Activated T-cell treated with anti-CD3 and anti-CD28 coated beads for 1 hour (primary cell): Measurements from ENCODE around the gene HDAC9.

Experiments used
- DNase-seq: peaks from one replicate; pipeline ENCODE4 v3.0.0-alpha.2; 2020; ENCODE audit warnings: low read depth

The HDAC9 gene

DNA sequence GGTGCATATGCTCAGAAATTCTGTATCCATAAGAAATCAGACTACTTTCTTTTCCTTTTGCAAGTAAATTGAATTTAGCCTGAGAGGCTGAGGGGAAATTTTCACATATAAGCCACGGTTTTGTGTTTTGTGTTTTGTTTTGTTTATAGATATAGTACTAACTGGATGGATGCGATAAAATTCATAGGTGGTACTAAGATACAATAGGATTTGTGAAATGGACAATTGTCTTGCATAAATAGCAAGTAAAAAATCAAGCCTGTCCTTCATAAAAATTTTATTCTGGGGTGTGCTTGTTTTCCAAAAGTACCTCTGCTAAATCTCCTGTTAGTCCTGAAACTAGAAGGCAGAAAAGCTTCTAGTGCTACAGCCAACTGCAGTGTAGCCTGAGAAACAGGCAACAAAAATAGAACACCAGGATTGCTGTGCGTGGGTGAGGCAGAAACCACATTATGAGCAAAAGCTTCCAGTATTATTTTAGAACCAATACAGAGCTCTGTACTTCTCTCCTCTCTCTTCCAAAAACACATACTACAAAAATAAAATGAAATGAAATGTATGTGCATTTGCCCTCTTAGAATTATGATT, 634 bp upstream of the HDAC9 start:
- DNase-seq, result no peak

DNA sequence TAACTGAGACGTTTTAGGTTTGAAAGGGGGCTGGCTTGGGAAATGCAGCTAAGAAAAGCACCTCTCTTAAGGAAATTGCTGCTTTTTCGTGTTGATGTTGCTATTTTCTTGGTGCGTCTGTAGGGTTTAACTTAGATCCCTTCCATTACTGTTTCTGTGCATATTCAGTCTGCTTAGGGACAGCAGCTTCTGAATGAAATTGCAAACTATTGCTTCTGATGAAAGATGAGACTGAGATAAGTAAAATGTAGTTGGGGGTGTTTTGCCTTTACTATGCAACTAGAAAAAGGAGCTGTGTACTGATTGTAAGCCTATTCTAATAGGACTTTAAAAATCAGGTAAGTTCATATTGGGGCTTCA, 772 bp downstream of the HDAC9 start:
- no peak for DNase-seq

DNA sequence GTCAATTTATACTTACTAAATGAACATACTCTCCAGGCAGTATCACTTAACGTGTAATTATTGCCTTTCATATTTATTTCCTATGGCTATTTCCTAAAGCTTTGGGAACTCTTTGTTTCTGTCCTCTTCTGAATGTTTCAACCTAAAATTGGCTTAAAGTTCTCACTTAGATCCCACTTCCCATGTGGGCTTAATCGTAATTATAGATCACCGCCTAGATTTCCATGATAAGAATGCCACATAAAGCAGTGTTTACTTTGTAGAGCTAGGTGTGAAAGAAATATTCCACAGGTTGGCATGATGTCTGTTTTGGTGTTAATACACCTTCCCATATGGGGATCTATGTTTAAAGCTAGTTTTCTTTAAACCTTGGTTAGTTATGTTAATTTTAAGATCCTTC, 1.5 kb downstream of the HDAC9 start:
- DNase-seq, result no peak

DNA sequence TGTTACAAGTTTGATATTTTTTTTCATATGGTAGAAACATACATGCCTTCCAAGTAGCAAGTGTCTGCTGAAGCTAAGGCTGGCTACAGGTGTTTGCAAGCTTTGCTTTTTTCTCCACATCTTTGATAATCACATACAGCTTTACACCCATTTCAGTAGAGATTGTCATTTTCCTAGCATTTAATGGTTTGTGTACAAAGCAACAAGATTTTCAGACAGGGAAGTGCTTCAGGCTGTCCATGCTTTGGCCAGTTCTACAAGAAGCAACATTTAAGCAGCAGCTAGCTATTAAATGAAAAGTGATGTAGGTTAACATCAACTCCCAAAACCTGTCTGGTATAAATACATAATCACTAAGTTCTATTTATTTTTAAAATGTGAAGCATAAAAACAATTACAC, 2.3 kb downstream of the HDAC9 start:
- DNase-seq, result no peak

DNA sequence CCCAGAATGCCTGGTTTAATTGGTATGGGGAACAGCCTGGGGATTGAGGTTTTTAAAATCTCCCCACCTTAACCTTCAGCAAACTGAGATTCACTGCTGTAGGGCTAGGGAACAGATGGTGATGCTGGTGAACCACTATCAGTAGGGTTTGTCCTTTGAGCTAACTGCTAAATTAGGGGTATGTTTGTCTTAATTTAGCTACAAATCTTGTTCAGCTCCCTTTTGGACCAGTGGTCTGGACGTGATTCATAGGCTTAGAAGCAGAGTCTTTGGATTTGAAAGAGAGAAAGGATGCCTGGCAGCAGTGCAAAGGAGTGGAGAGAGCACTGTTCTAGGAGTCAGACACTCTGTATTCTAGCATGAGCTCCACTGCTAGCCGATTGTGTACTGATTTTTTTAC, 2.8 kb downstream of the HDAC9 start:
- no peak for DNase-seq

DNA sequence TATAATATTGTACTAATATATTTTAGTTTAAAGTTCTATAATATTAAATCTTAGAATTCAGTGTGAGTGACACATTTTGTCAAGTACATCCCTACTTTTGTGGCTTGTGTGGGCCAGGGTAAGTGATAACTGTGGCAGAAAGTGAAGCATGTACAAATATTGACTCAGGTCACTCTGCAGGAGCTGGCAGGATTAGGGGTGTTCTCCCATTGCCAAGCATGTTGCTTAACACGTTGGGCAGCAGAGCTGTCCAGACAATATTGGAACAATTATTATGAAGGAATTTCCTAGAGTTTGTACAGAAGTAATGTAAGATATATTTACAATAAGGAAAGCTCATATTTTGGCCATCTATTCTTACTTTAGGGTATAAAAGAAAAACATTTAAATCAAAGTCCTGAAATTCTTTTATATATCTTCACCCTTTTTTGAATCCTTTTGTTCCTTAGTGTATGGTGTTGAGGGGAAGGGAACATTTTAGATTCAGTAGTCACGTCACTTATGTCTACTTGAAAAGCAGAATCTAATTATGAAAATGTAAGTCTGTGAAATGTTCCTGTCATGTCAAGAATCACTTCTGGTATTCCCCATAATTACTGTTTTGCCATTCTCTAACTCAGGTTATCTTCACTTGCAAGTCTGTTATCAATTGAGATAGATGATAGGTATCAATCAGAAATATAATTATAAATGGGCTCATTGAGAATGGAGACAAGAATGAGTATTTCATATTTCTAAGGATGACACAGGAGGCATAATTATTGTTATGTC, 4.0 kb downstream of the HDAC9 start:
- no peak for DNase-seq

DNA sequence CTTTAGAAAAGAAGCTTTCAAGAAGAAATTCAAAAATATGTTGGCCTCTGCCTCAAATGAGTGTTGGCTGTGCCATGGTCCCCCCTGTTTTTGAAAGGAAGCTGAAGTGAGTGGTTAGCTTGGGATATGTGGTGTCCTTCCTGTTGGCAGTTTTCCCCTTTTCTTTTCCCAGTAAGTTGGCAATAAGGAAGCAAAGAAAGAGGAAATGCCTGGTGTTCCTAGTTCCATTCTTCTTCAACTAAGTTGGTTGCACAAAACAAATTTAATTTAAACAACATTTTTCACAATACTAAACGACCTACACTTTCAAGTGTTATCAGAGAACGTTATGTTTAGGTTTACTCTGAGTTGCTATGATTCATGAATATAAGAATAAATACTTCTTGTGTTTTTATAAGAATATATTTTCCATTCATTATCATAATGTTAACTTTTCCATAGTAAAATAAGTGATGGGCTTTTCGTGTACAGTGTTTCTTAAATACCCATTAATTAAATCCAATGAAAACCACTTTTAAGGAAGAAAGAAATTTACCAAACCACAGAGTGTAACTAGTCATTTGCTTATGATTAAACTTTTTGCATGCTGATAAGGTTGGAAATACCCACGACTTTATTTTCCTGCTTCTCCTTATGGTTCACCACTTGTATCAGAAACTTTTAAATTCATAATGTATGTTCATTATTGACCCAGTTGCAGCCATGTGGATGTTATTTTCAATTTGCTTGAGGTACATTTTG, 7.7 kb downstream of the HDAC9 start:
- no peak for DNase-seq

DNA sequence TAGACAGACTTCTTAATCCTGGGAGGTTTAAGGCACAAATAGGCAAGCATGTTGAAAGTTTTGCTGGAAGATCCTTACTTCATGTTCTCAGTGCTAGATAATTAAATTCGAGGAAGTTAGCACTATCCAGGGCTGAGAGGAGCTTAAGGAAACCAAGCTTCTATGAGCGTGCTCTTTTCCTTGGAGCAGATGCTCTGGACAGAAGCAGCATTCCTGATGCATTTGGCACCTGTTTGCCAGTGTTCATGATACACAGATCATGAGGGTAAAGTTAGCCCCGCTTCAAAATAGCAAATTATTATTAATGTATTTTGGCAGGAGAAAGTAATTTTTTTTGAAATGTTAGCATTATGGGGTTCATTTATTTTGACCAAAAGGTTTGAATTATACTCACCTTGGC, 9.4 kb downstream of the HDAC9 start:
- DNase-seq, result no peak

DNA sequence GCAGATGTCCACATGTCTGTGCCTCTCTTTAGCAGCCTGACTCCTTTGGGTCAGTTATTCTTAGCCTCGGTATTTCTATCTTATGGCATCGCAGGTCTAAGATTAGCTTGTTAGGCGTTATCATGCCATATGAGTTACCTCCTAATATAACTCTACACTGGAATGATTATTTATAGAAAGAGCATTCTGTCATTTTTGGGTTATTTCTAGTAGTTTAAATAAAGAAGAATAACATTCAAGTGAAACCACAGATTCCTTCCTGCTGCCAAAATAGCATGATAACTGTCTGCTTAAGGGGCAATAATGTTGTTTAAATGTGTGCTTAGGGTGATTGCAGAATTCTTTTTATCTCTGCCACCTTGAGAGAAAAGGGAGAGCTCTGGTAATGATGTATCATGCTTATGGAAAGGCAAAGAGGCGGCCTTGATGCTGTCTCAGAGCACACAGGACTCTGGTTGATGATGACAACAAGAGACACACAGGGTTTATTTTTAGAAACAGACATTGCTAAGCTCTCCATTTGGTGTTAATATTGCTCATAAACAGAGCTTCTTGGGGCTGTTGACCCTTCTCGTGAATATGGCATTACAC, 10.4 kb downstream of the HDAC9 start:
- no peak for DNase-seq

DNA sequence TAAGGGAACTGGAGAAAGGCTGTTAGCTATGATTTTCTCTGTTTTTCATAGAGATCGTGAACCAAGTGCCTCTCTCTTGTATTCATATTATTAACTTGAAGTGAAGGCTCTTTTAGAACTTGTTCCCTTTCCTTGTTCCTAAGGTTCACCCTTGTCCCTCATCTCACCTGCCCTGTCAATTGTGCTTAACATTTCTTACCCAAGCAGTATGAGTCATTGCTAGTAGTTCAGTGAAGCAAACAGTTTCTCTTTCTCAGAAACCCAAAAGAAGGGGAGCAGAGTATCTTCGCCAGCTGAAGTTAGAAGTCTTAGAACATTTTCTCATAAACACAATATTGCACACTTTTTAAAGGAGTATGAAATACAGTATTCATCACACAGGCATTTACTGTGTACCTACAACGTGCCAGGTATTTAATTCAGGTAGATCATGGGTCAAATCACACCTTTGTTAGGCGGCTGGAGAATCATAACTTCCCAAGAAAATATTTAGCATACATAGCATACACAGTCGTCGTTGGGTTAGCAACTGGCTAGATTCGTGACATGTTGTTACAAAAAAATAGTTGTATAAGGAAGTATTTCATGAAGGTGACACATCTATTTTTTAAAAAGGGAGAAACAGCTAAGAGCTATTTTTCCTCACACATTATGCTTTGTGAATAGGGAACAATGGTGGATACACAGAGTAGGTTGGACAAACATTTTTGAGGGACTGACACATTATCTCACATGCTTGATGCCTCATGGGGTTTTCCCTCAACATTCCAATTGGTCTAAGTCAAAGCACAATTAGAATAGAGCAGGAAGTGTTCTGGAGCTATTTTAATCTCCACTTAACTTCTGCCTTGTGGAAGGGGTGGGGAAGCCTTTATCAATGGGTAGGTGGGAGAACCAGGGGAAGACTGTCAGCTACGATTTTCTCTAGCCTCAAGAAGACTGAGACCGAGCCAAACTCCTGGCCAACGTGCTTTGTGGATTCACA, 13.2 kb downstream of the HDAC9 start:
- no peak for DNase-seq

DNA sequence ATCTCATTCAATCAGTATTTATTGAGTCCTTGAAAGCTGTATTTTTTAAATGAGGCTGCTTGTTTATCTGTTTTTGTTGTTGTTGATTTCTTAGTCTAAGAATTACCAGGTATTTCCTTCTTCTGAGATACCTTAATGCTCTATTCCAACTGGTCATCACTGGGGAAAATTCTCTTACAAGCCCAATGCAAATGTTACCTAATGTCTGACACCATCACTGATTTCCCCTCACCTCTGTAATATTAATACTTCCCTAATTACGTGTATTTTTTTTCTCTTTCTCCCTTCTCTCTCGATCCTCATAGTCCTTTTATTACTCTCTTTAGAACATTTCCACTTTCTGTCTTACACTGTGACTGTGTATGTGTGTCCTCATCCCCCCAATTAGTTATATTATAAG, 13.9 kb downstream of the HDAC9 start:
- no peak for DNase-seq

DNA sequence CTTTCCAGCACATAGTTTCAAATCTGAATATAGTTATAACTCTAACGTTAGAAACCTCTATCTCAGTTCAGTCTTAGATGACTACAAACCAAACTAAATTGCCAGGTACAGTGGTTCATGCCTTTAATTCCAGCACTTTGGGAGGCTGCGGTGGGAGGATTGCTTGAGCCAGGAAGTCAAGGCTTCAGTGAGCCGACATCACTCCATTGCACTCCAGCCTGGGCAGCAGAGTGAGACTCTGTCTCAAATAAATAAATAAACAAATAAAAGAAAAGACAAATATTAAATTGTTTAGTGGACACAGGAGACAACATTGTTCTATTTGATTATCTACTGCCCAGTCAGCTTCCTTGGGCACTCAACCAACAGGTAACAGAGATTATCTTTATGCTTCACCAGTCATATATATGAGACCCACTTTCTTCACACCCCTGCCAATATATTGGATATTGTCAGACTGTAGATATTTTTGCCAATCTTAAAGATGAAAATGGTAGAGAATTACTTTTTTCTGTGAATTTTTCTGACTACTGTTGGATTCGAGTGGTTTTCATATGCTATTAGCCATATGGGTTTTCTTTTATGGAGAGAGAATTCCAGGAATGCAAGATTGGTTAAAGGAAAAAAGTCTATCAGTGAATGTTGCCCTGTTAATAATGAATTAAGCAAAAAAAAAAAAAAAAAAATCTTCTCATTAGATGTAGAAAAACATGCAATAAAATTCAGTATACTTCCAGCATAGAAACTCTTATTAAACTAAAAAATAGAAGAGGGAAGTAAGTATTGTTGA, 16.0 kb downstream of the HDAC9 start:
- DNase-seq, result no peak

DNA sequence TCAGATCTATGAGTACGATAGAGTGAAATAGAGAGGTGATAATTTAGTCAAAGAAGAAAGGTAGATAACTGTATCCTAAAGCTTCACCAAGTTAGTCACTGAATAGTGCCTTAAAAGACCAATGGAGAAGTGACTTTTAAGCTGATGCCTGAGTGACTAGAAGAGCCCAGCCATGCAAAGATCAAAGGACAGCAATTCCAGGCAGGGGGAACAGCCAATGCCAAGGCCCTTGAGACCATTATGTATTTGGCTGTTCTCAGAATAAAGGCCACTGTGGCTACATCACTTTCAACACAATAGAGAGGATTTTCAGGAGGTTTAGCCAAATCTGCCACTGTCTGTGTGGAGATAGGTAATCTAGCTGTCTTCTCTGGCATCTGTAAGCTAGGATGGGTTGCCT, 17.8 kb downstream of the HDAC9 start:
- no peak for DNase-seq

DNA sequence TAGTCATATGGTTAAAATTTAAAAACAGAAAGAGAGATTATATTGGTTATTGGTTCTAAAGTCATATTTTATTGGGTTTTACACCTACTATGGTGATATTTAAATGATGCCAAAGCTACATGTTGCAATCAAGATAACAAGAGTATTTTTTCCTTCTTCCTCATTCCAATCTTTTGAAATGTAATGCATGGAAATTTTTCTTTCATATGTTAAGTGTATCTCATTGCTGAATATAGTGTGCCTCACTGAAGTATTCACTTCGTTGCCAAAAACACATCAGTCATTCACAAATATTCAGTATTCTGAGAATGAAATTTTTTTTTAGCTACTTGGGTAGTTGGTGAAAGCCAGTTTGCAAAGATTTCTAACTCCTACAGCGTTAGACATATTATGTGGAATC, 19.5 kb downstream of the HDAC9 start:
- DNase-seq, result no peak

DNA sequence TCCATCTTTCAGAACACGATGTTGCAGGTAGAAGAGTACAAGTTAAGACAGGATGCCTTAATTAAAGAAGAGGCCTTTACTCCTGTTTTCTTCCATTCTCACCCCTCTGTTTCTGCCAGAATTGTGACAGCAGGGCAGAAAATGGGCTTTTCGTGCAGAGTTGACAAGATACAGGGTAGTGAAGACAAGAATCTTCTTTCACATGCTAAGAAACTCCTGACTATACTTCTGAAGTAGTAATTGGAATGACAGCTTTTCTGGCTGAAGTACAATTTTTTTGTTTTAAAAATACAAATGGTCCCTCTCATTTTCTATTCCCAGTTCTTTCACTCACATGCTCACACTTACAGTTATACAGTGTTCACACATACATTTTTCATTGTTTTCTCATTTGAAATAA, 22.1 kb downstream of the HDAC9 start:
- DNase-seq, result no peak

DNA sequence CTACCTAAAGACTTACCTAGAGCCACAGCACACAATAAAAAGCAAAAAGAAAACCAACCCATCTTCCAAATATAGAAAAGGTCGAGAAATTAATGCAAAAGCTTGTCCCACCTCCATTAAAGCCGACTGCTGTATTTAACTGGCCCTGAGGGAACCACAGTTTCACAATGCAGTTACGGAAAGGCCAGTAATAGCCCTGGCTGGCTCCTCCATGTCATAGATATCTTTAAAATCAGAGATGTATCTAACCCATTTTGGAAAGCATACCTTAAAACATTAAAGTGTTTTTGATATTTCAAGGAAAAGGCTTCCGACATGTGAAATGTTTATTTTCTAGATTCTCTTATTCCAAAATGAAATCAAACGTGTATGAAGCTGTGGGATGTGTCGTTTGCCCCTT, 23.0 kb downstream of the HDAC9 start:
- no peak for DNase-seq

DNA sequence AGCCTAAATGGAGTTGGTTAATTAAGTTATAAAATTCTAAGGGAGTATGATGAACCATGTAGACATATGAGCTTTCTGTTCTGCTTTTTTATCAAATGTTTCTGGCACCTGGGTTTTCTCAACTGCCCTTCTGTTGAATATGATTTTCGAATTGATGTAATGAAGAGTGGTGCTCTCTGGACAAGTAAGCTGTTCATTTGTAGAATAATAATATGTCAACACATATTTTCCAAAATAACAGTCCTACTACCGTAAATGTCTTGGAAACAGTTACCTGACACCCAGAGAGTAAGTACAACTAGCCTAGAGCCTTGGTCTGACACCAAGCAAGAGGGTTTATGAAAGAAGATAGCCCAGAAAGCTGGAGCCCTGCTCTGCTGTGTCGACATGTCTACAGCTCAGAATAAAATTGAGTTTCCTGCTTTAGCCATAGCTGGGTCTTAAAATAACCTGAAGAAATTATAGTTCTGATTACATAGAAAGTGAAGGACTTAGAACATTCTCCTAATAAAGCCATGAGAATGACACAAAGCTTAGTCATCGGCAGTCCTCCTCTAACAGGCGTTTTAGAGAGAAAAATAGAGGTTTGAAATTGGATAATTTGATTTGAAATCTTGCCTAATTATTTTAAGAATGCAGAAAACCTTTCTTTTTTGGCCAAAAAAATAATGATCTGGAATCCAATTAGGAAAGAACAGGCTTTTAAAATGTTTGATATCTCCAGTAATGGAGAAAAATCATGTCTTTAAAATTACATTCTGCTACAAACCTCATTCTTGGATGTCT, 25.1 kb downstream of the HDAC9 start:
- no peak for DNase-seq

DNA sequence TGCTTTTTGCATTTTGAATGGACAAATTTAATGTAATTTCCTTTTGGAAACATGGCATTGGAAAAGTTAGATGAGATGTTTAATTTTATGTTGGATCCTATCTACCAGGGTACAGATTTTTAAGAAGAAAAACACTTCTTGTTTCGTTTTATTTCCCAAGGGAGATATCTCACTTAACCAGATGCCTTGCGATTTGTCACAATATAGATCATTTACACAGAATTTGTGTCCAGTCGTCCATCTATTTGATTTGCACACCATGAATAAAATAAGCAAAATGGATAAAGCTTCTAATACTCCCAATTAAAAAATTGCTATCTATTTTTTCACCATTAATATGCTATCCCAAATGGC, 25.7 kb downstream of the HDAC9 start:
- DNase-seq, result no peak

DNA sequence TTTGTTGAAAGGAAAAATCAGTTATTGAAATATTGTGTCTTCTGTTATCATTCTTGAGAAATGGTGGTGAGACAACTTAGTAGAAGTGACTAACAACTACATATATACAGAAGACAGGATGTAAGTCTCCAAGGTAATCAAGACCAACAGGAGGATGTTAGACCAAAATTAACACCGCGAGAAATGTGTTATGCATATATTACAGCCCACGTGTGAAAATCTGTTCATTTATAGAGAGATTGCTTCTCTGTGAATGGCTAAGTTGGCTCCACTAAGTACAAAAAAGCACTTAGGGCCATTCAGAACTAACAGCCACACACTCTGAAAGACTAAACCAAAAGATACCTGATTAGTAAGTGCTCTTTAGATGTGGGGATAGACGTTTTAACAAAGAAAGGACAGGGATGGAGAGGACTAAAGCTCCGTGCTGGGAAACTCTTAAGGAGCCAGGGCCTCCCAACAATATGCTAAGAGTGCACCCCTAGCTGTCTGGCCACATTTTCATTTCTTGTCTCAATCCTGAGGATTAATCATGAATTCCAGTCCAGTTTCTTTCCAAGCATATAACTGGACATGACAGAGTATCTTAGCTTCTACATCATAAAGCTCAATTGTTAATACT, 26.5 kb downstream of the HDAC9 start:
- no peak for DNase-seq

DNA sequence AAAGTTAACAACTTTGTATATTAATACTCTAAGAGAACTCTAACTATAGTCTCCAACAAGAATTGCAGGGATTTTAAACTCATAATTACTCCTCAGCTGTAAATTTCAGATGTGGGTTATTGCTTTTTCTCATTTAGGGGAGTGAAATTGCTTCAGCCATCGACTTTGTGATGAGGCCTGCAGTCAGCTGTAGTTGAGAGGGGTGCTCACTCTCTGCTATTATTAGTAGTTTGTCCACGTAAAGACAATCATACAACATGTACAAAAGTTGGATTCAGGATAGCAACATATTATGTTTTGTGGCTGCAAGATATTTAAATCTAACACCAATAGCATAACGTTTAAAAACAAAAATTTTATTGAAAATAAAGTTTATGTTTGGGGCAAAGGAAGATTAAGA, 28.7 kb downstream of the HDAC9 start:
- DNase-seq, result no peak
